MM.1S (cell line): ENCODE measurements around the gene SETD2.

ENCODE experiments used
- DNase-seq: peaks from one replicate; pipeline ENCODE4 v3.0.0-alpha.2; 2015
- H2AFZ ChIP-seq: fragments of 300-600 bp; sonication (generic); 2 replicates; pipeline ENCODE4 v1.6.0; 2016; ENCODE audit warnings: antibody characterized with exemption, low read length
- H3F3A ChIP-seq: fragments of 300-600 bp; sonication (generic); 2 replicates; pipeline ENCODE4 v1.6.1; 2016; ENCODE audit warnings: mild to moderate bottlenecking, antibody characterized with exemption, low read length, moderate library complexity, mixed read lengths; ENCODE audit not compliant: insufficient read depth
- H3K27ac ChIP-seq: fragments of 300-600 bp; sonication (generic); 2 replicates; pipeline ENCODE4 v1.5.1; 2016; ENCODE audit warnings: mild to moderate bottlenecking, low read length
- H3K27me3 ChIP-seq: fragments of 300-600 bp; sonication (generic); replicated peaks from 2 replicates; pipeline ENCODE4 v1.6.0; 2016; ENCODE audit warnings: low read length; ENCODE audit not compliant: insufficient read depth
- H3K36me3 ChIP-seq: fragments of 300-600 bp; sonication (generic); replicated peaks from 2 replicates; pipeline ENCODE4 v1.6.1; 2016; ENCODE audit warnings: mild to moderate bottlenecking, low read length, mixed read lengths; ENCODE audit not compliant: insufficient read depth
- H3K4me1 ChIP-seq: fragments of 300-600 bp; sonication (generic); 2 replicates; pipeline ENCODE4 v1.6.1; 2016; ENCODE audit warnings: low read length, mixed read lengths
- H3K4me2 ChIP-seq: fragments of 300-600 bp; sonication (generic); 2 replicates; pipeline ENCODE4 v1.6.0; 2016; ENCODE audit warnings: low read depth, low read length
- H3K4me3 ChIP-seq: fragments of 300-600 bp; sonication (generic); 2 replicates; pipeline ENCODE4 v1.5.1; 2016; ENCODE audit warnings: low read length, mixed read lengths
- H3K79me2 ChIP-seq: fragments of 300-600 bp; sonication (generic); 2 replicates; pipeline ENCODE4 v1.6.1; 2016; ENCODE audit warnings: mixed run types, low read length, mixed read lengths
- H3K9ac ChIP-seq: fragments of 300-600 bp; sonication (generic); 2 replicates; pipeline ENCODE4 v1.6.1; 2016; ENCODE audit warnings: low read length, mixed read lengths
- H3K9me2 ChIP-seq: fragments of 300-600 bp; sonication (generic); replicated peaks from 2 replicates; pipeline ENCODE4 v1.6.1; 2016; ENCODE audit warnings: mild to moderate bottlenecking, low read length, mixed read lengths; ENCODE audit not compliant: insufficient read depth
- H3K9me3 ChIP-seq: fragments of 300-600 bp; sonication (generic); replicated peaks from 2 replicates; pipeline ENCODE4 v1.6.1; 2016; ENCODE audit warnings: mild to moderate bottlenecking, low read length, mixed read lengths; ENCODE audit not compliant: insufficient read depth
- H4K20me1 ChIP-seq: fragments of 300-600 bp; sonication (generic); 2 replicates; pipeline ENCODE4 v1.6.1; 2016; ENCODE audit warnings: mild to moderate bottlenecking, low read length, moderate library complexity, mixed read lengths; ENCODE audit not compliant: insufficient read depth
- CTCF ChIP-seq: fragments of 300-600 bp; sonication (generic); IDR thresholded peaks from 2 replicates; pipeline ENCODE4 v1.5.1; 2016; ENCODE audit warnings: antibody characterized with exemption, low read length, mixed read lengths
- EZH2 ChIP-seq: fragments of 300-600 bp; sonication (generic); optimal IDR thresholded peaks from 2 replicates; pipeline ENCODE3; 2017; ENCODE audit warnings: low read depth, mild to moderate bottlenecking, antibody characterized with exemption, low read length, mixed read lengths
- EZH2phosphoT487 ChIP-seq: fragments of 300-600 bp; sonication (generic); IDR thresholded peaks from 2 replicates; pipeline ENCODE4 v1.6.1; 2018; ENCODE audit warnings: antibody characterized with exemption, low read length

Gene SETD2

GRCh38 chr3:47065681-47066080, 98.2 kb downstream of the SETD2 start:
- Histone ChIP-seq H3K4me2 (no peak overlapping the region), H3K9me2 (no peaks in the 10 kb centered on the region), H3K9ac (no peak overlapping the region), H3K27me3 (no peaks in the 10 kb centered on the region), H3K27ac (no peak overlapping the region), H3K9me3 (no peaks in the 10 kb centered on the region), H3K79me2 (0 out of 2 replicates have a peak, but pooled peaks cover 9% of the 10 kb centered on the region), H3K36me3 (no peaks in the 10 kb centered on the region; the same call in 1 of the 2 replicates), H4K20me1 (no peaks in the 10 kb centered on the region), H3K4me3 (no peak overlapping the region), H3F3A (no peaks in the 10 kb centered on the region), H2AFZ (no peak overlapping the region), H3K4me1 (no peaks in the 10 kb centered on the region)
- DNase-seq: no peak
- TF ChIP-seq EZH2: no peak
- TF ChIP-seq CTCF: no peak
- TF ChIP-seq EZH2phosphoT487: no peak

- no peak overlapping the region for H3K9ac ChIP-seq
- no peaks in the 10 kb centered on the region for H4K20me1 ChIP-seq
- DNase-seq: no peak
- no peaks in the 10 kb centered on the region for H3K4me1 ChIP-seq
- no peak overlapping the region for H2AFZ ChIP-seq
- H3K4me2 ChIP-seq: no peak overlapping the region
- TF ChIP-seq EZH2 (no peak), EZH2phosphoT487 (no peak), CTCF (no peak)
- H3K27ac ChIP-seq: no peak overlapping the region
- no peaks in the 10 kb centered on the region for H3K9me2 ChIP-seq
- H3K27me3 ChIP-seq: no peaks in the 10 kb centered on the region
- H3K9me3 ChIP-seq: no peaks in the 10 kb centered on the region
- no peaks in the 10 kb centered on the region; the same call in 1 of the 2 replicates for H3K36me3 ChIP-seq
- no peak overlapping the region for H3K4me3 ChIP-seq
- H3K79me2 ChIP-seq: 0 out of 2 replicates have a peak, but pooled peaks cover 7% of the 10 kb centered on the region
- no peaks in the 10 kb centered on the region for H3F3A ChIP-seq
Observed at GRCh38 chr3:47065058-47065457, 98.9 kb downstream of the SETD2 start.

- H3K36me3 ChIP-seq: no peaks in the 10 kb centered on the region
- peaks cover 4% of the 10 kb centered on the region for H3F3A ChIP-seq
- no peaks in the 10 kb centered on the region for H3K27me3 ChIP-seq
- peaks cover 12% of the 10 kb centered on the region for H3K79me2 ChIP-seq
- no peak for DNase-seq
- no peak overlapping the region for H3K9ac ChIP-seq
- H3K4me2 ChIP-seq: no peak overlapping the region
- H3K4me3 ChIP-seq: no peak overlapping the region
- TF ChIP-seq EZH2phosphoT487 (no peak), CTCF (no peak), EZH2 (no peak)
- H3K27ac ChIP-seq: no peak overlapping the region
- no peaks in the 10 kb centered on the region for H3K9me3 ChIP-seq
- peaks cover 13% of the 10 kb centered on the region for H3K4me1 ChIP-seq
- no peaks in the 10 kb centered on the region for H3K9me2 ChIP-seq
- no peak overlapping the region for H2AFZ ChIP-seq
- no peaks in the 10 kb centered on the region for H4K20me1 ChIP-seq
Observed at GRCh38 chr3:47057212-47057671, 106.7 kb downstream of the SETD2 start.
